HFF-Myc (cell line): ENCODE data around the gene UVRAG.

Experiments used
- DNase-seq: peaks from one replicate; pipeline ENCODE4 v3.0.0-alpha.2; 2011; ENCODE audit warnings: low read depth; ENCODE audit errors: extremely low read depth
- H3K4me3 ChIP-seq: replicated peaks from 2 replicates; pipeline ENCODE4 v1.5.1; 2011; ENCODE audit warnings: low read depth, mild to moderate bottlenecking, control low read depth, low read length
- TF ChIP-seq, protein P1 (sequence below): IDR thresholded peaks from 2 replicates; pipeline ENCODE4 v1.5.1; 2012; ENCODE audit warnings: mild to moderate bottlenecking, low read depth, low read length, control low read depth; ENCODE audit errors: missing control alignments

The UVRAG gene

GRCh38 chr11:75934851-75935250 is 119.8 kb downstream of the UVRAG start:
- TF ChIP-seq, protein P1, sequence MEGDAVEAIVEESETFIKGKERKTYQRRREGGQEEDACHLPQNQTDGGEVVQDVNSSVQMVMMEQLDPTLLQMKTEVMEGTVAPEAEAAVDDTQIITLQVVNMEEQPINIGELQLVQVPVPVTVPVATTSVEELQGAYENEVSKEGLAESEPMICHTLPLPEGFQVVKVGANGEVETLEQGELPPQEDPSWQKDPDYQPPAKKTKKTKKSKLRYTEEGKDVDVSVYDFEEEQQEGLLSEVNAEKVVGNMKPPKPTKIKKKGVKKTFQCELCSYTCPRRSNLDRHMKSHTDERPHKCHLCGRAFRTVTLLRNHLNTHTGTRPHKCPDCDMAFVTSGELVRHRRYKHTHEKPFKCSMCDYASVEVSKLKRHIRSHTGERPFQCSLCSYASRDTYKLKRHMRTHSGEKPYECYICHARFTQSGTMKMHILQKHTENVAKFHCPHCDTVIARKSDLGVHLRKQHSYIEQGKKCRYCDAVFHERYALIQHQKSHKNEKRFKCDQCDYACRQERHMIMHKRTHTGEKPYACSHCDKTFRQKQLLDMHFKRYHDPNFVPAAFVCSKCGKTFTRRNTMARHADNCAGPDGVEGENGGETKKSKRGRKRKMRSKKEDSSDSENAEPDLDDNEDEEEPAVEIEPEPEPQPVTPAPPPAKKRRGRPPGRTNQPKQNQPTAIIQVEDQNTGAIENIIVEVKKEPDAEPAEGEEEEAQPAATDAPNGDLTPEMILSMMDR, result no peak
- no peak overlapping the region for H3K4me3 ChIP-seq
- no peak for DNase-seq

GRCh38 chr11:75938543-75938942 is 123.5 kb downstream of the UVRAG start:
- no peak for DNase-seq
- TF ChIP-seq, protein P1, result no peak
- H3K4me3 ChIP-seq, result no peak overlapping the region

DNA sequence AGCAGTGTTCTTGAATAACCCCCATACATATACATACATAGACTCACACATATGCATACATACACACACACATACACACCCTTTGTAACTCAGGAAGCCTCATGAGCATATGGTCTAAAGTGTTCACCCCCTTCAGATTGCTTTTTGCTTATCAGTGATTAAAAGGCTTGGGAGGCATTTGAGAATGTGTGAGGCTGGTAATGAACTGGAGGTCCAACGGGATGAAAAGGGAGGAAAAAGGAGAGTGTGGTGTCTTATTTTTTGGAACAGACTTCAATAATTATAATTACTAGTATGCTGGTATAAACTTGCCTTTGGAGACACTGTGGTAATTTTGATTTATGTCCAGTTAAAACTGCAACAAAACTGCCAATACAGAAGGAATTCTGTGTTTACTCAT is 124.5 kb downstream of the UVRAG start:
- H3K4me3 ChIP-seq, result no peak overlapping the region
- TF ChIP-seq, protein P1, result no peak
- no peak for DNase-seq

DNA sequence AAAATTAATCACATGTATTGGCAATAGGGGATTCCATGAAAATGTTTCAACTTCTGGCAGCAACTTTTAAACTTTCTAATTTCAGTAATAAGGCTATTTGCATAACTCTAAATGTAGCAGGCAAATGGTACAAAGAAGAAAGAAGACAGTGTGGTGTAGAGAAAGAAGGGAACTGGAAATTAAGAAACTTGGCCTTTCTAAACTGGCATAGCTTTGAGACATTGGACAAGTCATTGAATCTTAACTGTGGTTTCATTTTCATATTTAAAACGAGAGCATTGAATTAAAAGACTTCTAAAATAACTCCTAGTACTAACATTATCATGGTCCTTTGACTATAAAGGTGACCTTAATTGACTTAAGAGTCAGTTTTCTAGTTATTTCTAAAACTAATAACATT is 125.0 kb downstream of the UVRAG start:
- no peak for DNase-seq
- H3K4me3 ChIP-seq, result no peak overlapping the region
- TF ChIP-seq, protein P1, result no peak

DNA sequence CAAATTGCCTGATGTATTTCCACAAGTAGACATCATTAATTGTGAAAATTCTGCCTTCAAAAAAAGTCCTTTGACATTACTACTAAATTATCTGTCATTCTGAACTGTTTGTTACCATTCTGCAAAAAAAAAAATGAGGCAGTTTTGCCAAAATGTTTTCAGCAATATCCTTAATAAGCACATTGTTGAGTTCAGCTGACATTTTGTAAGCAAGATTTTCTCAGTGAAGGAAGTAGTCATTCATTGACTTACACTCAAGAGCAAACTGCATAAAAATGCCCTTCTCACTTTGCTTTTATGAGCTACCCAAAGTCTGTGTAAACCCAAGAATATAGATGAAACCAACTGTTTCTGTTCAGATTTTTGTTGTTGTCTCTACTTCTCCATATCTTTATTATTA is 125.9 kb downstream of the UVRAG start:
- TF ChIP-seq, protein P1, result no peak
- H3K4me3 ChIP-seq, result no peak overlapping the region
- DNase-seq, result no peak

DNA sequence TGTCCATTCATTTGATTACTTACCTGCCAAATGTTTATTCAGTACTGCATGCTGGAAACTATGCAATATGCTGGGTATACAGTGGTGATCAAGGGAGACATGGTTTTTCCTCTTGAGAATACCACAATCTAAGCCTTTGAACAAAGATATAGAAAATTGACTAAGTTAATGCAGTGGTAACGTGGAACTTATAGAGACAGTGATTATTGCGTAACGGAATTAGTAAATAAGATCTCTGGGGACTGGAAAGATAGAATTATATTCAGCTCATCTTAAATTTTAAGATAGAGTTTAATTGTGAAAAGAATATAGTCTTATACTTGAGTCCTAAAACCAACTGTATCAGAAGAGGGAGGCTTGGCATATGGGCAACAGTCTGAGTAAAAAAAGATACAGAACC is 129.5 kb downstream of the UVRAG start:
- TF ChIP-seq, protein P1, result no peak
- no peak for DNase-seq
- H3K4me3 ChIP-seq, result no peak overlapping the region

DNA sequence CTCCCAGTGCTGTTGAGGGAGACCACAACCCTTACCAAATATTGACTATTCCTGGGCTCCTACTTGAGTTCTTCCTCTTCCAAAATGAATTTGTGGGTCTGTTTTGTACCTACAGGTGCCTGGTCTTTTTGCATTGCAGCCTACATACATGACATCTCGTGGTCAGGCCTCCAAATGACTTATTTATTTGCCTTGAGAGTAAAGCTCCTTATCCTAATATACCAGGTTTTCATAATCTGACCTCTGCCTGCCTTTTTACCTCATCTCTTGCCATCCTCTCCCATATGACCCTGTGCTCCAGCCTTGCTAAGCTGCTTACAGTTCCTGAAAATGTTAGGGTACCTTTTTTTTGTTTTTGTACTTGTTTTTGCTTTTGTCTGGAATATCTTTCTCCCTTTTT is 130.4 kb downstream of the UVRAG start:
- H3K4me3 ChIP-seq, result no peak overlapping the region
- no peak for DNase-seq
- TF ChIP-seq, protein P1, result no peak
